Inflammatory macrophage treated with lipopolysaccharide for 4 hours (primary cell): ENCODE measurements around the gene DPEP1.
"Not testable (repeated sequence)": the region's sequence is repeated elsewhere in the genome, so short reads cannot be mapped to it uniquely, and the experiment has no call there.

Source experiments
- DNase-seq: peaks from one replicate; pipeline ENCODE4 v3.0.0-alpha.2; 2020

The DPEP1 gene

GRCh38 chr16:89621698-89622409, 8.4 kb downstream of the DPEP1 start:
- no peak for DNase-seq

DNA sequence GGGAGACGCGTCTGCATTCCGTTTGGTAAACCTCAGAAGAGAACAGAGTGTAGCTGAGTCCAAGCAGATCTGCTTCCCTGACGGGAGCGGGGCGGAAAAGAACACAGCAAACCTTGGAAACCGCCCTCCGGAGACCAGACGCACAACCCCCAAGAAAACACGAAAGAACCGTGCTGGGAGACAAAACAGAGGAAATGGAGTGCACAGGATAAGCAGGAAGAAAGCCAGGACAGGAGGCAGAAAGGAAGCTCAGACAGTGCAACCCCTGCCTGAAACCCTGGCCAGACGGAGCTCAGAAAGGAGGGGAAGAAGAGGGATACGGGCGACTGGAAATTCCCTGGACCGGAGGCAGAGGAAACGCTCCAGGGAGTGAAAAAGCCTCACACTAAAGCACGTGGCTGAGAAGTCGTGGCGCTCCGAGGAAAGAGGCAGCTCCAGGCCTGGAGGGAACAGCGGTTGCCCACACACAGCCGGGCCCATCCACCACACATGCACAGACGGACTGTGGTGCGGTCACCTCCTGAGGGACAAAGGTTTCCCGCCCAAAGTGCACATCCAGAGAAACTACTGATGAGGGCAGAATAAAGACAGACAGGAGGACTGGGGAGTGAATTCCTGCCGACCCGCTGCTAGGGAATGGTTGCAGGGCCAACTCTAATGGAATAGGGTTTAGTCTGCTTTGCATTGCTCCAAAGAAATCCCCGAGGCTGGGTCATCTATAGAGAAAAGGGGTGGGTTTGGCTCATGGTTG, 10.2 kb downstream of the DPEP1 start:
- DNase-seq = no peak

GRCh38 chr16:89624777-89625761, 11.6 kb downstream of the DPEP1 start:
- no peak for DNase-seq

DNA sequence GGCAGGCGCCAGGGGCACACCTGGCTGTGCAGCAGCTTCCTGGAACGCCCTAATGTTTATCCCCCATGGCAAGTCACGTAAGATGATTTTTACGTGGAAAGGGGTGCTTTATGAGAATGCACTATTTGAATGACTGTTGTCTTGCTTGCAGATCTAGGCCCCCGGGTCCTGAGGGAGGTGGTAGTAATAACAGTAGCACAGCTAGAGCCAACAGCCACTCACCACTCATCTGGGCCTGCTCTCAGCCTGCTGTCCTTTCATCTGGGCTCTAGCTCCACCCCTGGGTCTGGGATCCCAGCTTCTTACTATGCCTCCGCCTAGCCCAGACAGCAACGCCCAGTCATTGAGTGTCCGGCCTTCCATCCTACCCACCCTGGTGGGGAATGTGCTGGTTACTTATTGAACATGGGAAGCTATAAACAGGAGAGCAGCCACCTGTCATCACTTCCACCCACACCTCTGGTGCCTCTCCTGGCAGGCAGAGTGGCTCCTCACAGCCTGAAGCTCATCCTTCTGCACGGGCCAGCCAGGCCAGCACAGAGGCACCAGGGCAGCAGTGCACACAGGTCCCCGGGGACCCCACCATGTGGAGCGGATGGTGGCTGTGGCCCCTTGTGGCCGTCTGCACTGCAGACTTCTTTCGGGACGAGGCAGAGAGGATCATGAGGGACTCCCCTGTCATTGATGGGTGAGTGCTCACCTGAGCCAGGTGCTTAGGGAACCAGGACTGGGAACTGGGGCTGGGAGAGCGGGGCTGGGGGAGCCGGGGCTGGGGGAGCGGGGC, 16.6 kb downstream of the DPEP1 start:
- DNase-seq = no peak

DNA sequence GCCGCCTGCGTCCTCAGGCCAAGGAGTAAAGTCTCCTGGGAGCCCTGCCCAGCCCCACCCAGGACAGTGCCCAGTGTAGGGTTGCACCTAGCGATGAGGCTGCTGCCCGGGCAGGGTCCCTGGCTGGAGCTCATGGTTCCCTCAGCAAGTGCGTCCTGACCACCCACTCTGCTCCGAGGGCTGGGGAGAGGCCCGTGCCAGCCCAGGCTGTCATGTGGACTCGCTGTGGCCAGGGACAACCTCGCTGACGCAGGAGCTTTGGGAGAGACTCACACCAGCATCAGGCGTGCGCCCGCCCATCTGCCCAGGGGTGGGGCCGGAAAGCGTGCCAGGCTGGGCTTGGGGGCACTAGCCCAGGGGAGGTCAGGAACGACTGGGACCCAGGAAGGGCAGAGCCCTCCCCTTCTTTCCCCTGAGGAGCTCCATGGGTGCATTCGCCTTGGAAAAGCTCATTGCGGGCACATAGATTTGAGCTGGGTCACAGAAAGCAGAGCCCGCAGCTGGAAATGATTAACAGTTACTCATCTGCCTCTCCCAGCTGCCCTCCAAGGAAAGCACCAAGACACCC, 19.7 kb downstream of the DPEP1 start:
- no peak for DNase-seq

- DNase-seq = not testable (repeated sequence)
These were observed 21.3 kb downstream of the DPEP1 start for GRCh38 chr16:89634463-89635385.

GRCh38 chr16:89636663-89637062, 23.2 kb downstream of the DPEP1 start:
- no peak for DNase-seq

- no peak for DNase-seq
These were observed 23.9 kb downstream of the DPEP1 start for GRCh38 chr16:89637379-89637778.

GRCh38 chr16:89638455-89638854, 25.0 kb downstream of the DPEP1 start:
- DNase-seq = no peak

DNA sequence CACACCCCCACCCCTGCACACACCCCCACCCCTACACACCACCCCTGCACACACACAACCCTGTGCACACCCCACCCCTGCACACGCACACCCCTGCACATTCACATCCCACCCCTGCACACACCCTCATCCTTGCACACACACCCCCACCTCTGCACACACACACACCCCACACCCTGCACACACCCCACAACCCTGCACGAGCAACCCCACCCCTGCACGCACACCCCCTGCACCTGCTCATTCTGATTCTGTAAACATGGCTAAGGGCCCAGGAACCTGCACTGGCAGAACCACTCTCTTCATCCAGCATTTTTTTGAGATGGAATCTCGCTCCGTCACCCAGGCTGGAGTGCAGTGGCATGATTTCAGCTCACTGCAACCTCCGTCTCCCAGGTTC, 25.9 kb downstream of the DPEP1 start:
- DNase-seq = no peak

DNA sequence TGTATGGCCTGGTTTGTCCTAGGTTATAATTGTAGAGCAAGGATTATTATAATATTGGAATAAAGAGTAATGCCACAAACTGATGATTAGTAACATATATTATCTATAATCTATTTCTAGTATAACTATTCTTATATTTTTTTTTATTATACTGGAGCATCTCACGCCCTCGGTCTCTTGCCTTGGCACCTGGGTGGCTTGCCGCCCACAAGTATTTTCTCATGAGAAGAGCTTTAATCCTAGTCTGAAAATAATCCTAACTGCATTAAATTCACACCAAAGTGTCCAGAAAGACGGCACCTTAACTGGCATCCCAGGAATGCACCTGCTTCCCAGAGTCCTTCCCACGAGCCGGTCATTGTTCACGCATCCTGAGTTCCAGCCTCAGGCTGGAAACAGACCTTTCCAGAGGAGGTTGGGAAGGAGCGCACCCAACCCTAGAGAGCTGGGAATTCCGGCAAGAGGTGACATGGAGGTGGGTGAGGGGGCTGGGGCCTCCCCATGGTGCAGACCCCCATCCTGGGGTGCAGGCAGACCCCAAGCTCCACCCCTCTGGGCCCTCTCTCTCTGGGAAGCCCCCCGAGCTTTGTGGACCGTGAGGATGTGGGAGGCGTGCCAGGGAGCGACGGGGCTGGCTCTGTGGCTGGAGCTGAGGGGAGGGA, 28.1 kb downstream of the DPEP1 start:
- DNase-seq = no peak

- DNase-seq = no peak
These were observed 29.1 kb downstream of the DPEP1 start for GRCh38 chr16:89642574-89642973.

- no peak for DNase-seq
These were observed 30.4 kb downstream of the DPEP1 start for GRCh38 chr16:89643769-89644300.

DNA sequence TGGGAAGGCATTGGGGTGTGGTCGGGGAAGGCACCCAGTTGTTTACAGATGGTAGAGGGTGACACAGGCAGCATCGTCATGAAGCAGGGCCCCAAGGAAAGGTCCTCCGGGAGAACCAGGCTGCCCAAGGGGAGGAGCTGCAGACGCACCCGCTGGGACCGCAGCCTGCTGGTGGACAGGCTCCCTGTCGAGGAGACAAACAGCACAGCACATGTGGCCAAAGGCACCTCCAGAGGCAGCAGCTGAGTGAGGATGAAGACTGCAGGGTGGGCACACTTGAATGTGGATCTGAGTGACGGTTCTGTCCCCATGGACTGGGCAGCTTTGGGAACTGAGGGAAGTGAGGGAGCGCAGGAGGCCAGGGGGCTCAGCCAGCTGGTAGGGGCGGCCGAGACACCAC, 31.7 kb downstream of the DPEP1 start:
- DNase-seq = no peak

GRCh38 chr16:89646270-89646669, 32.8 kb downstream of the DPEP1 start:
- DNase-seq = no peak

GRCh38 chr16:89646906-89647305, 33.5 kb downstream of the DPEP1 start:
- DNase-seq = no peak

DNA sequence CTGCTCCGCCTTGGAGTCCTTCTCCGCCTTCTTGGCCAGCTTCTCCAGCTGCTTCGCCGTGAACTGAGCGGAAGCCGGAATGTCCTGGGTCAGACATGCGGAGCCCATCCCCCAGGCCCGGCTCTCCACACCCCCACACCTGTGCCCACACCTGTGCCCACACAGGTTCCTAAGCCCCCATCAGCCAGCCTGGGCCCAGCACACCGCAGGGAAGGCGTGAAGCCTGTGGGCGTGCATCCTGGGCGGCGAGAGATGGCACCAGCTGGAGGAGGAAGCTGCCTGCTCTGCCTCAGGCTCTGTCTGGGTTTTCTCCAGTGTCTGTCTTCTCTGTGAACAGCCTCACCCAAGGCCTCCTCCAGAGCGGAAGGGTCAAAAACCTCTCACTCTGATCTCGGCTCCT, 38.1 kb downstream of the DPEP1 start:
- no peak for DNase-seq

DNA sequence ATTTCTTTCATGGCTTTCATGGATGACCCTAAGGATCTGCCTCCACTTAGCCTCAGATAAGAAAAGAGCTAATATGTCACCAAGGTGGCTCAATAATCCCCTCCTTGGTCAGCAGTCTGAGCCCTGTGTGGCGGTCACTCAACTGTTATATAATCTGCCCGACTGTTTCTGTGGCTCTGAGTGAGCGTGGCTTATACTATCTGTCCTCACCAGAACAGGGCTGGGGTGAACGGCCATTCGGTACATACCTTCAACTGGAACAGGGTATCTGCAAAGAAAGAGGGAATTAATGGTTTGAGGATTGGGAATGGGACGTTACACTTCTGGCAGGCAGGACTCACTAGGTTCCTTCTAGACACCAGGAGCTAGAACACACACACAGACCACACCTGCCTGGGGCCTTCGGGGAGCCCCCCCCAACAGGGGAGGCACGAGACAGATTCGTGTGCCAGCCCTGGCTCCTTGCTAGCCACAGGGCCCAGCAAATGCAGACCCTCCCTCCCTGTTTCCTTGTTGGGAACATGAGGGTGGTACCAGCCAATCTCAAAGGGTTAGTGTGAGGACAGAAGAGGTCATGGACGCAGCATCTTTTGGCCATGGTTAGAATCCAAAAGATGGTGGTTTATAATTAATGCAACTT, 40.3 kb downstream of the DPEP1 start:
- no peak for DNase-seq

GRCh38 chr16:89655062-89655643, 41.7 kb downstream of the DPEP1 start:
- no peak for DNase-seq
